ENCODE results near the gene PAK4.

DNA sequence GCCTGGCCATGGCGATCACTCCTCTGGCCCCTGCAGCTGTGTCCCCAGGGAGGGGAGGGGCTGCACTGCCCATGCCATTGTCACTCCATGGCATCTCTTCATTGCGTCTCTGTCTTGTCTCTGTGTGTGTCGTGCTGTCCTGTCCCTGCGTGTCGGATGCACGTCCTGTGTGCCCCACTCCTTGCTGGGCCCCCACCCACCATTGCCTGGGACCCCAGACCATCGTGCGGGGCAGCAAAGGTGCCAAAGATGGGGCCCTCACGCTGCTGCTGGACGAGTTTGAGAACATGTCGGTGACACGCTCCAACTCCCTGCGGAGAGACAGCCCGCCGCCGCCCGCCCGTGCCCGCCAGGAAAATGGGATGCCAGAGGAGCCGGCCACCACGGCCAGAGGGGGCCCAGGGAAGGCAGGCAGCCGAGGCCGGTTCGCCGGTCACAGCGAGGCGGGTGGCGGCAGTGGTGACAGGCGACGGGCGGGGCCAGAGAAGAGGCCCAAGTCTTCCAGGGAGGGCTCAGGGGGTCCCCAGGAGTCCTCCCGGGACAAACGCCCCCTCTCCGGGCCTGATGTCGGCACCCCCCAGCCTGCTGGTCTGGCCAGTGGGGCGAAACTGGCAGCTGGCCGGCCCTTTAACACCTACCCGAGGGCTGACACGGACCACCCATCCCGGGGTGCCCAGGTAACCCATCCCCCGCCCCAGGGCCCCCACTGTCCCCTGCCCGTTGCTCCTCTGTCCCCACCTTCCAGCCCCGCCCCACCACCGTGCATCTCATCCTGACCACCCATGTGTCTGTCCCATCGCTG lies 47.3 kb downstream of the PAK4 start:
- TF ChIP-seq POLR2A (IDR thresholded peaks at IDR 0.05; ENCODE audit: low read depth, low read length) (no peak), POLR2AphosphoS5 (IDR thresholded peaks at IDR 0.05; ENCODE audit: low read depth, low read length) (no peak)
